Lower leg skin (tissue), 3 donors: ENCODE results near the gene TULP4.

ENCODE experiments used
- CTCF ChIP-seq, 3 donors: fragments of 450-650 bp; IDR thresholded peaks; one replicate each; pipeline ENCODE4 v1.5.1; 2016; ENCODE audit warnings: antibody characterized with exemption in 3 of 3, mild to moderate bottlenecking in 3 of 3, moderate library complexity in 2 of 3
- POLR2A ChIP-seq, 2 donors: fragments of 450-650 bp; IDR thresholded peaks; one replicate each; pipeline ENCODE4 v1.6.1; 2016 to 2017; ENCODE audit warnings: antibody characterized with exemption in 2 of 2, mild to moderate bottlenecking in 1 of 2, moderate library complexity in 1 of 2

- TF ChIP-seq CTCF (IDR thresholded peaks at IDR 0.05) (no peak), POLR2A (IDR thresholded peaks at IDR 0.05) (no peak)
These were observed 226.5 kb downstream of the TULP4 start for GRCh38 chr6:158538741-158539140.
